Astrocyte of the cerebellum (primary cell): Measurements from ENCODE around the gene IL20.

Source experiments
- DNase-seq: peaks from one replicate; pipeline ENCODE4 v3.0.0-alpha.2; 2011; ENCODE audit warnings: low read depth
- H3K4me3 ChIP-seq: 2 replicates; pipeline ENCODE4 v1.5.1; 2011; ENCODE audit warnings: mild to moderate bottlenecking, low read depth, low read length, moderate library complexity
- CTCF ChIP-seq: IDR thresholded peaks from 2 replicates; pipeline ENCODE4 v1.5.1; 2012; ENCODE audit warnings: low read length, low read depth, moderate library complexity, mild to moderate bottlenecking; ENCODE audit errors: missing control alignments
- in situ Hi-C: cut with HindIII; loops from 2 replicates; pipeline ENCODE4 v1.10.0; 2017; ENCODE audit warnings: low sequenced_read_pairs

IL20 gene

GRCh38 chr1:206864939-206865671, at the start of gene IL20:
Gene IL20, plus strand, starts transcription at chr1:206865623. Its CDS starts 230 bp downstream, at chr1:206865853.
- DNase-seq = peak; percentile 49
- in situ Hi-C loops = no loop called here
- TF ChIP-seq CTCF = peak; percentile 80
- H3K4me3 ChIP-seq = no peak within 1 kb of the TSS

GRCh38 chr1:206816390-206817287, 48.8 kb upstream of the IL20 start:
- in situ Hi-C loops = no loop called here
- H3K4me3 ChIP-seq = no peak overlapping the region
- TF ChIP-seq CTCF = no peak
- no peak for DNase-seq

- TF ChIP-seq CTCF = no peak
- no peak overlapping the region for H3K4me3 ChIP-seq
- in situ Hi-C loops = no loop called here
- DNase-seq = no peak
These were observed 43.9 kb upstream of the IL20 start for GRCh38 chr1:206821493-206821892.

GRCh38 chr1:206823727-206824126, 41.7 kb upstream of the IL20 start:
- H3K4me3 ChIP-seq = no peak overlapping the region
- DNase-seq = no peak
- in situ Hi-C loops = no loop called here
- no peak for TF ChIP-seq CTCF

GRCh38 chr1:206824331-206824730, 41.1 kb upstream of the IL20 start:
- TF ChIP-seq CTCF = no peak
- no peak for DNase-seq
- in situ Hi-C loops = no loop called here
- no peak overlapping the region for H3K4me3 ChIP-seq

GRCh38 chr1:206826394-206826793, 39.0 kb upstream of the IL20 start:
- DNase-seq = no peak
- H3K4me3 ChIP-seq = no peak overlapping the region
- in situ Hi-C loops = no loop called here
- TF ChIP-seq CTCF = no peak
